IPS DF 4.7 (cell line): ENCODE data around the gene BTG2.
A peak's percentile ranks its signal among the peaks of the same experiment; 100 is the strongest.
"Not testable (repeated sequence)": the region's sequence is repeated elsewhere in the genome, so short reads cannot be mapped to it uniquely, and the experiment has no call there.

Source experiments
- DNase-seq: peaks from one replicate; pipeline ENCODE4 v3.0.0-alpha.2; 2013; ENCODE audit warnings: low spot score; ENCODE audit errors: extremely low read depth

Gene BTG2, protein sequence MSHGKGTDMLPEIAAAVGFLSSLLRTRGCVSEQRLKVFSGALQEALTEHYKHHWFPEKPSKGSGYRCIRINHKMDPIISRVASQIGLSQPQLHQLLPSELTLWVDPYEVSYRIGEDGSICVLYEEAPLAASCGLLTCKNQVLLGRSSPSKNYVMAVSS

DNA sequence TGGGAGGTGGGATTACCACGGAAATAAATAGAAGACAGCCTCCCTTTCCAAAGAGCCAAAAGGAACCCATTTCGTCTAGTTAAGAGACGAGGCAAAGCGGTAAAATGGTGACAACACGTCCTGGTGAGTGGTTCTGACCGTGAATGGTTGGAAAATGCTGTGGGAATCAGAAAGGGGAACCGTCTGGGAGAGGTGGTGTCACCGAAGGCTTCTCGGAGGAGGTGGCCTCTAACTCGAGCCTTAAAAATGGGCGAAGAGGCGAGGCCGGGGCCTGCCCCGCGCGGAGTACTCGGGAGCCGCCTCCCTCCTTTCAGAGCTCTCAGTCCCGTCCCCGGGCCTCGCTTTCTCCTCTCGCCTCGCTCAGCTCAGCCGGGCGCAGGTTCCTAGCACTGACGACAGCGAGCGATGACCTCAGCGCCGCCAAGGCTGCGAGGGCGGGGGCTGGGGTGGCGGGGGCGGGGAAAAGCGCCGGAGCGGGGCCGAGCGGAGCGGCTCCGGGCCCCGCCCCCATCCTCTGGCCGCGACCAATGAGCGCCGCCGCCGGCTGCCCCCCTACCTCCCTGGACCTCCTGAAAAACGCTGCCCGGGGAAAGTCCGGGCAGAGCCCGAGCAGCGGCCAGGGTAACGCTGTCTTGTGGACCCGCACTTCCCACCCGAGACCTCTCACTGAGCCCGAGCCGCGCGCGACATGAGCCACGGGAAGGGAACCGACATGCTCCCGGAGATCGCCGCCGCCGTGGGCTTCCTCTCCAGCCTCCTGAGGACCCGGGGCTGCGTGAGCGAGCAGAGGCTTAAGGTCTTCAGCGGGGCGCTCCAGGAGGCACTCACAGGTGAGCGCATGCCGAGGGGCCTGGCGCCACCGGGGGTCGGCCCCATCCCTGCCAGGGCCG lies at the start of gene BTG2:
BTG2 (plus strand) TSS at position 601 of the 890 bp plus-strand sequence; CDS start at position 689, 88 bp downstream.
- DNase-seq, result no peak

DNA sequence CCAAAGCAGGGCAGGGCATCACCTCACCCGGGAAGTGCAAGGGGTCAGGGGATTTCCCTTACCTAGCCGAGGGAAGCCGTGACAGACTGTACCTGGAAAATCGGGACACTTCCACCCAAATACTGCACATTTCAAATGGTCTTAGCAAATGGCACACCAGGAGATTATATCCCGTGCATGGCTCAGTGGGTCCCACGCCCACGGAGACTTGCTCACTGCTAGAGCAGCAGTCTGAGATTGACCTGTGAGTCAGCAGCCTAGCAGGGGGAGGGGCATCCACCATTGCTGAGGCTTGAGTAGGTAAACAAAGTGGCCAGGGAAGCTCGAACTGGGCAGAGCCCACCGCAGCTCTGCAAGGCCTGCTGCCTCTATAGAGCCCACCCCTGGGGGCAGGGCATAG lies 48.7 kb upstream of the BTG2 start:
- not testable (repeated sequence) for DNase-seq

DNA sequence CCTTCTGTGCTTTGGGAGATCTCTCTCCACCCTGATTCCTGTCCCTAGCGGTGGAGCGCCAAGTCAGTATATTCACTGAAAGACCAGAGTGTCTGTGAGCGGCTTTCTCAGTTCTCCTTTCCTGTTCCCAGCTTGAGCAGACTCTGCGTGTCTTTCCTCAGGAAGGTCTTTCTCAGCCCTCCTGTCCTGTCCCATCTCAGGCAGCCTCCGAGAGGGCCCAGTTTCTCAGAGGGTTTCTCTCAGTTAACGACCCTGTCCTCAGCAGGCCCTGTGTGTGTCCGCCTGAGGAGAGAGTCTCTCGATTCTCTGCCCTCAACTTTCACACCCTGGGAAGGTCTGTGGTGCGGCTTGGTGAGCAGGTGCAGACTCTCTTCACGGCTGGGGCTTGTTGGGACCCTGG lies 41.8 kb upstream of the BTG2 start:
- DNase-seq, result no peak

DNA sequence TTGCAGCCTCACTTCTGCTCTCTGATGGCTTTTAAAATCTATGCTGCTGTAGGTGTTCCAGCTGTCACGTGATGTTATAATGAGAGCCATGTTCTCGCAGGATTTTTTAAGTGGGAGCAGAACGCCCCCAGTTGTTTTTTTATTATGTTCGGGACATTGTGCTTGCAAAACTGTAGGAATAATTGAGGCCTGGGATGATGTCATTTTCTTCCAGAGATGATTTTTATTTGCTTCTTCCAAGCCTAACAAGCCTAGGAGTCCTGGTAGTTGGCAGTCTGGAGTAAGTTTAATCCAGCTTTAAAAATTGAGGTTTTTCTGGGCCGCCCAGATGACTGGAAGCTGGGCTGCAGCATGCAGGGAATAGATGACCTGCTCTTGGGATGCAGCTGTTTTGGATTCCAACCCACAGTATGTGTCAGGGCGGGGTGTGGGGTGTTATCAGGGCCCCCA lies 41.2 kb upstream of the BTG2 start:
- no peak for DNase-seq

DNA sequence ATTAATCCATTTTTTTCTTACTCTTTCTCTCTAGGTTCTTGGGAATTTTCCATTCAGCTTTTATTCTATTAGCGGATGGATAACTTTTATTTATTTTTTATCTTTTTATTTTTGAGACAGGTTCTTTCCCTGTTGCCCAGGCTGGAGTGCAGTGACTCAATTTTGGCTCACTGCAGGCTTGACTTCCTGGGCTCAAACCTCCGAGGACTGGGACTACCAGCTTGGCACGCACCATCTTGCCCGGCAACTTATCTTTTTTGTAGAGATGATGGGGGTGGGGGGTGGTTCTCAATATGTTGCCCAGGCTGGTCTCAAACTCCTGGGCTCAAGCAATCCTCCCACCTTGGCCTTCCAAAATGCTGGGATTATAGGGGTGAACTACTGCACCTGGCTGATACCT lies 39.8 kb upstream of the BTG2 start:
- DNase-seq, result no peak

DNA sequence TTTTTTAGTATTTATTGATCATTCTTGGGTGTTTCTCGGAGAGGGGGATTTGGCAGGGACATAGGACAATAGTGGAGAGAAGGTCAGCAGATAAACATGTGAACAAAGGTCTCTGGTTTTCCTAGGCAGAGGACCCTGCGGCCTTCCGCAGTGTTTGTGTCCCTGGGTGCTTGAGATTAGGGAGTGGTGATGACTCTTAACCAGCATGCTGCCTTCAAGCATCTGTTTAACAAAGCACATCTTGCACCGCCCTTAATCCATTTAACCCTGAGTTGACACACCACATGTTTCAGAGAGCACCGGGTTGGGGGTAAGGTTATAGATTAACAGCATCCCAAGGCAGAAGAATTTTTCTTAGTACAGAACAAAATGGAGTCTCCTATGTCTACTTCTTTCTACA lies 39.2 kb upstream of the BTG2 start:
- DNase-seq, result not testable (repeated sequence)

DNA sequence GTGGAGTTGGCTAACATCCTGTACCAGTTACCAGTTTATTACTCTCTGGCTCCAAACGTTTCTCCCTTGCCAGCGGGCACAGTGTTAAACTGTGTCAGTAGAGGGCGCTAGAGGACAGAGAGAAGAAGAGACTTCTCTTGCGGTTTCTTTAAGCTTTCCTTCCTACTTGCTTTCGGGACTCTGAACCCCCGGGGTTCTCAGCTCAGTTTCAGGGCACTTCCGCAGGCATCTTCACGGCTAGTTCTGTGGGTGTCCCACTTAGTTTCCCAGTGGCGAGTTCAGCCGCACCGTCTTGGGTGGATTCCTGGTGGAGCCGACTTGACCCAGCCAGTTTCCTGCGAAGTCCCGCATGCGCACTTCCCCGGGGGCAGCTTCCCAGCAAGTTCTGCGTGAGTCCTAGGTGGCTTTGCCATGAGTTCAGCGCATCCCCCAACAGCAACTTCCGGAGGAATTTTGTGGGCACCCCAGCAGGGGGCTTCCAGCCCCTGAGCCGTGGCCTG lies 37.9 kb upstream of the BTG2 start:
- peak; percentile 66 for DNase-seq

DNA sequence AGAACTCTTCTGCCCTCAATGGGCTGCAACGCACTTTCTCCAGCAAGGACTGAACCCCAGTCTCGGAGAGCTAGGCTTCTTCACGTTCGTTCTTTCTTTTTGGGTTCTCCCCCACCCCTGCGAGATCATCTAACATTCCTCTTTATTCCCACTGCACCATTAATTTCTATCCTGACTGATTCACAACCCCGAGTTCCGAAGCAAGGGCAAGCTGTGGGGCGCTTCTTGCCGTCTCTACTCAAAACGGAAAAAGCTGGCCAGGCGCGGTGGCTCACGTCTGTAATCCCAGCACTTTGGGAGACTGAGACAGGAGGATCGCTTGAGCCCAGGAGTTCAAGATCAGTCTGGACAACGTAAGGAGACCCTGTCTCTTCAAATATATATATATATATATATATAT lies 37.4 kb upstream of the BTG2 start:
- no peak for DNase-seq

DNA sequence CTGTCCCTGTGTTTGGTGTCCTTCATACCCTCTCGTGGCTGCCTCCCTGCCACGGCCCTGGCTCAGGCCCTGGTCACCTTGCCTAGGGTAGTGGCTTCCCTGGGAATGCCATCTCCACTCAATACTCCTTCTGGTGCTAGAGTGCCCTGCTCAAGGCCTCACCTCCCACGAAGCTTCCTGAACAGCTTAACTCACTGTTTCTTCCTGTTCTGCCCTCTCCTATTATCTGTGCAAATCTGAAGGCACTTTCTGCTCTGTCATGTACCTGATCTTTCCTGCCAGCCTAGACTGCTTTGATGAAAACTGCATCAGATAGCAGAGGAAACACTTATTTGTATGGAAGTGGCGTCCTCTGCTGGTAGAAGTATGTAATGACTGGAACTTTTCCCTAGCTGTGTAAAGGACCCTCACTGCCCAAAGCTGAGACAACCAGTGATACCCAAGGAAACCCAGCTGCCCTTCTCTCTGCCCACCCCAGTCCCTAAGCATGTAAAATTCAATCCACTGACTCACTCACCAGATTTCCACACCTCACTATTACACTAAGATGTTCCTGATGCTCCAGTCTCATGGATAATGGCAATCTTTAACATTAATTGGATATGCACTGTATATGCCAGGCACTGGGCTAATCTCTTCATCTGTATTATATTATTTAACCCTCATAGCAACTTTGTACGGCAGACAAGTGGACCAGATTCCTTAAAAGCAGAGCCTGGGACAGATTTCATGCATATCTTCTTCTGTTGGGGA lies 36.2 kb upstream of the BTG2 start:
- DNase-seq, result peak; percentile 62

DNA sequence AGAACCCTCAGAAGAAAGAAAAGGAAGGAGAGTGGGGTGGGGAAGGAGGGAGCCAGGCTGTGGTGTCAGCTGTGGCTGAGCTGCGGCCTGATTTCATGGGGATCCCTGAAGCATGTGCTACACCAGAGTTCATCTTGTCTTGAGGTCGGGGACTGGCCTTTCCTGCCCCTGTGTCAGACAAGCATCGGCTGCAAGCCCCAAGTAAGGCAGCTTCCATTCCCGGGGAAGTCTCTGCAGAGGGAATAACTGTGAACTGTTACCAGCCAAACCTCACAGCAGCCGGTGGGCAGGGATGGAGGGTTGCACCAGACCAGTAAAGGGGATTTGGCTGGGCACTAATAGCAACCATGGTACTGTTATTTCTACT lies 35.7 kb upstream of the BTG2 start:
- no peak for DNase-seq

DNA sequence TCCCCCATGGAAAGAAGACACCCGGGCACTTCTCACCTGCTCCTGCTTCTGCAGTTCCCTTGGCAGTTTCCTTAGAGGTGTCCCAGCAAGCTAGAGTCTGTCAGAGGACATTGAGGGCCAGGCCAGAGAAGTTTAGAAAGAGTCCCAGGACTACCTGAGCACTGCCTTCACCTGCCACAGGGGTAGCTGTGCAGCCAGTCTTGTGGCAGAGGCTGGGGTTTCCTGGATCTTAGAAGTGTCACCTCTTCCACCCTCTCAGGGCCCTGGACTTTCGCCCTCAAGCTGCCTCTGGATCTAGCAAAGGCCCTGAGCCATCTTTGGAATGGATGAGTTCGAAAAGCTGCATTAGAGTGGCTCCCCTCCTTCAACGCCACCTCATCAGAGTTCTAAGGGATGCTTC lies 34.9 kb upstream of the BTG2 start:
- no peak for DNase-seq

DNA sequence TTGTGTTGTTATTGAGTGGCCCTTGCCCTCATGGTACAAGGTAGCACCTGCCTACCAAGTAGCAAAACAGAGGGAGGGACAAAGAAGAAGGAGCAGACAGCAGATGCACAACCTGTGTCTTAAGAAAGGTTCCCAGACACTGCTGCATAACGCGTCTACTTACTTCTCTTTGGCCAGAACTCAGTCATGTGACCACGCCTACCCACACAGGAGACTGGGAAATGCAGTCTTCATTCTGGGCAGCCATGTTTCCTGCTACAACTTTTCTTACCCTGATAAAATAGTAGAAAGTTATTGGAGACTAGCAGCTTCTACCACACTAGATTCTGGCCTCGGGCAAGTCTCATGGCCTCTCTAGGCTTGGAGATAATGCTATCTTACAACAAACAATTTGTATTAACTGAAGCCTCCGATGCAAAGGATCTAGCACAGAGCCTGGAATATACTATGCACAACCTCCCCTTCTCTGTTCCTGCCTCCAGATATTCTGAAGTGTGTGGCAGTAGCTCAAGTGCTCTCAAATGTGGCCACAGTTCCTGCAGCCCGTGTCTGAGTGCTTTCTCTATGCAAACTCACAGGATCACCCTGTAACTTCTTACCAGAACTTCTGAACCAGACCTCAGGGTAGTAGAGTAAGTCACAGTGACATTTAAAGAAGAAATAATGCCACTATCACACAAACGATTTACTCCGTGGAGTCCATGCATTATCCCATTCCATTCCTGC lies 34.1 kb upstream of the BTG2 start:
- DNase-seq, result no peak

DNA sequence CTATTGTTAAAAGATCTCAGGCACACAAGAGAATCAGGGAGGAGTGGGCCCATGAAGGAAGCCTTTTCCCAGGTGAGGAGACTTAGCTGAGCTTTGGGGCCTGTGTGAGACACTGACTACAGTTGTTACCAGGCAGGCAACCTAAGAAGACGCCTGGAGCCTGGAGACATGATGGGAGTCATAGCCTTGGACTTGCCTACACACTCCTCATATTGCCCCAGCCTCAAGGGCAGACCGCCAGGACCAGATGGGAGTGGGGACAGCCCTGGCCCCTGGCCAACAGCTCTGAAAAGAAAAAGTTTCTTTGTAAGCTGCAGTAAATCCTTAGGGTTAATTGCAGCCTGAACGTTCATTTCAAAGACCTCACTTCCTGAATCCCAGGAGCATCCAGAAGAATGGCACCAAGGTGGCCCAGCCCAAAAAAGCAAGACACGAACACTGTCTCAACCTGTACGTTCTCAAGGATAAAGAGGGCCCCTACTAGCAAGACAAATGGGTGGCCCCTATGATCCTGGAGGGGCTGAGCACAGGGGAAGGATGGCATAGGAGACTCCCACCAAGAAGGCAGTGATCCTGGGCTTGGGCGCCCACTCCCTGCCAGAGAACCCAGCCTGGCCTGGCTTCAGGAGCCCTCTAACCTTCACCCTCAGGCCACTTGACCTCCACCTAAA lies 33.2 kb upstream of the BTG2 start:
- DNase-seq, result no peak

DNA sequence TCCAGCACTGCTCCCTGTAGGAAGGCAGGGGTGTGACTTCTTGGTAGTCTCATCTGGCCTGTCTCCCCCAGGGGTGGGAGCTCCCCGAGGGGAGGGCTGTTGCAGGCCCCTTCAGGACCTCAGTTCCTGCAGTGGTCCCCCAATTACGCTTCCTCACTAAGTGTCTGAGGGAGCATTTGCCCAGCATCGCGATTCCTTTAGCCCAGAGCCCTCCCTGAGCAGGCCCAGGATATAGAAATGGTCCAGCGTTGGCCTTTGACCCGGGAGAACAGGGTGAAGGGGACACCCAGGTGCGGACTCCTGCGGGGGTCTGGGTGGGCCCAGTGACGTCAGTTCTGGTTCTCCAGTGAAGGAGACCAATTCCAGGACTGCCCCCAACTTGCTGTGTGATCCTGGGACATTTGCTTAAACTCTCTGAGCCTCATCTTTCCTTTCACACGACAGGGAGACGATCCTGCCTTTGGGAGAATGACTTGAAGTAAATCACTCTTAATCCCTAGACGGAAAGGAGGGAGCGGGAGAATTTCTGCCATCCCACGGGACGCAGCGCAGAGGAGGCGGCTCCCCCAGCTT lies 32.6 kb upstream of the BTG2 start:
- DNase-seq, result no peak

DNA sequence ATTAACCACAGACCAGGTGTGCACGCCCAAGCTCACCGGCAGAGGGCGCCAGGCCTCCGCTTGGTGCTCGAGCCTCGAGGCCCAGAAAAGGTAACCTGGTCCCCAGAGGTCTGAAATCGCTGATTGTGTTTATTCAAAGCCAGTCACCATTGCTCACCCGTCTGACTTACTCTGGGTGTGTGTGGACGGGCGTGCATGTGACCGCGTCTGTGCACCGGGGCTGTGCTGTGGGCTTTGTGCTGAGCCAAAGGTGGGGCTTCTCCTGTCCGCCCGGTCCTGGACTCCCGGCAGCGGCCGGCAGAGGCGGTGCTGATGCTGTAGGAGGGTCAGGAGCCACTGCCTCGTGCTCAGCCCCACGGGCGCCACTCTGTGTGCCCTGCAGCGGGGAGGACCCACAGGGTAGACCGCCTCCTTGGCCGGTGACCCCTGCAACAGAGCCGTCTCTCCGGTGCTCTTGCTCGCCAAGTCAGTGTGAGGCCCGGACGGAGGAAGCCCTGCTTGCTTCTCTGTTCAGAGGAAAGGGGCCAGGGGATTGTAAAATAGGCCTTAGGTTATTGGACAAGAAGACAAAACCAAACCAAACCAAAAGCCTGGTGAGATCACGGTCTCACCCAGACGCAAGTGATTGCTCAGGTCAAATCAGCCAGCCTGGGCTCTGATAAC lies 32.0 kb upstream of the BTG2 start:
- DNase-seq, result peak; percentile 38

DNA sequence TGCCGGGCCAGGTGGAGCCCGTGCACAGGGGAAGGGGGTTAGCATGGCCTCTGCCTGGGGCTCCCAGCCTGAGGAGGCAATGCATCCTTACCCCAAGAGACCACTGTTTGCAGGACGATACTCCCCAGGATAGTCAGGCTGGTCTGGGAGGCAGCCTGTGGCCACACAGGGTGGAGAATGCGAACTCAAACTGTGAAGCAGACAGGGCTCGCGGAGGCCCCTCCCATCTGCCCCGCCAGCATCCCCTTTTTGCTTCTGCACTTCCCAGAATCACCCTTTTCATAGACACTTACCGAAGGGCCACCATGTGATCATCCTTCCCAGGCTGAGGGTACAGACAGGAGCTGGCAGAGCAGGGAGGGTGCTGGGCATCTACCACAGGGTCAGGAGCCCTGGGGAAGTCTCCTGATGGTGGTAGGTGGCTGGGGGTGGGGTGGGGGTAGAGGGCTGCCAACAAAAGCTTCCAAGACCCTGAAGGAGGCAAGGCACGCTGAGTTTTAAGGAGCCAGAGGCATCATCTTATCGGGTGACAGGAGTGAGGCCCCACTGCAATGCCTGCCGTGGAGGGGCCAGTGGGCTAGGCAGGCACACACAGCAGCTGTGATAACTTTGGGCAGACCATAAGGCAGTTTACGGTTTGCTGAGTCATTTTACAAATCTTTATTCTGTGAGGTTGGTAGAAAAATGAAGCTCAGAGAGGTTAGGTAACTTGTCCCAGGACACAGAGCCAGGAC lies 31.3 kb upstream of the BTG2 start:
- no peak for DNase-seq

DNA sequence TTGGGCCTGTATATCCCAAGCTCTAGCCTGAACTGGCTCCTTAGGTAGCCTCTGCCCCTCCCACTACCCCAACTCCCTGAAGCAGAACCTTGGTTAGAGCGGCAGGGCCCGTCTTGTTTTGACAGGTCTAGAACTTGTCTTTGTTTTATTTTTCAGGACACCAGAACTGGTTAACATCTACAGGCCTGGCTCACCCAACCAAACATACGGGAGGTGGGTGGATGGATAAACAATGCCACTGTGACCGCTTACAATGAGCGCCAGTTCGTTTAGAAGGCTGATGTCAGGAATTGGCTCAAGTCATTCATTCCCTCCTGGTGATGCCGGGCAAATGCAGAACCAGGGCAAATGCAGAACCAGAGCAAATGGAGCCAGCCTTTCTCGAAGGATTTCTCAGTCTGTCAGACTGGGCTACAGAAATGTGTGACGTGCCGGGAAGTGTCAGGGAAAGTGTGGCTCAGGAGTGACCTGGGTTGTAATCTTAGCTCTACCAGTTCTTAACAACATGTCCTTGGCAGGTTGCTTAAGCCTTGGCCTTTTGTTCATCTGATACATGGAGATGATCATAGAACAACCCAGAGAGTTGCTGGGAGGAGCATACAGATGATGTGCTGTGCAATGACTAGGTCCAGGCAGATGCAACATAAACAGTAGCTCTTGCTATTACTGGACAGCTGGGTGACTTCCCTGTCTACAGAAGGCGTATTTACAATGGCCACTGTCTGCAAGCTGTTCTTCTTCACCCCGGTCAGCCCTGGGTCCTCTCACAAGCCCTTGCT lies 30.5 kb upstream of the BTG2 start:
- no peak for DNase-seq

DNA sequence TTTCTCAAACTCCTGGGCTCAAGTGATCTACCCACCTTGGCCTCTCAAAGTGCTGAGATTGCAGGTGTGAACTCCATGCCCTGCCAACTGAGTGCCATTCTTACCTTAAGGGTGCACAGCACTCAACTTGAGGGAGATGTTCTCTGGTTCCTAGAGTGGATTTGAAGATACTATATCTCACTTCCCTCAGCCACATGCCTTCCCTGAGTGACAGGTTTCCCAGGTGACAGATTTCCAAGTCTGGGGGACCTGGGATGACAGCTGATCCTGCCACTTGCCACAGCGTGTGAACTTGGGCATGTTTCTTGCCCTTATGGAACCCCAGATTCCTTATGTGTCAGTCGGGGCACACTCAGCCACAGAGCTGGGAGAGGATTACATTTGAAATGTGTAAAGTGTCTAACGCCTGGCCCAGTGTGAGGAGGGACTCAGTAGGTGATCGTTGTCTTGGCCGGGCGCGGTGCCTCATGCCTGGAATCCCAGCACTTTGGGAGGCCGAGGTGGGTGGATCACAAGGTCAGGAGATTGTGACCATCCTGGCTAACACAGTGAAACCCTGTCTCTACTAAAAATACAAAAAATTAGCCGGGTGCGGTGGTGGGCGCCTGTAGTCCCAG lies 29.6 kb upstream of the BTG2 start:
- DNase-seq, result no peak
